Neural progenitor cell (in vitro differentiated cells): ENCODE data around the gene EP400. TPM values are rescaled to one million over a fixed set of nuclear protein-coding genes. Genes with fewer than 3 reads are reported as not detected.

Source experiments
- DNase-seq: peaks from one replicate; pipeline ENCODE4 v3.0.0-alpha.2; 2016; ENCODE audit warnings: low spot score
- H2AFZ ChIP-seq: fragments of 200-600 bp; sonication (generic); replicated peaks from 2 replicates; pipeline ENCODE4 v1.6.1; 2016; ENCODE audit warnings: antibody characterized with exemption
- H3F3A ChIP-seq: fragments of 200-600 bp; sonication (generic); 2 replicates; pipeline ENCODE4 v1.6.1; 2016; ENCODE audit warnings: antibody characterized with exemption, low read depth
- H3K27ac ChIP-seq: fragments of 200-600 bp; sonication (generic); 2 replicates; pipeline ENCODE4 v1.5.1; 2016; ENCODE audit warnings: mild to moderate bottlenecking
- H3K27me3 ChIP-seq: fragments of 200-600 bp; sonication (generic); 2 replicates; pipeline ENCODE4 v1.6.1; 2016; ENCODE audit warnings: mild to moderate bottlenecking, moderate library complexity
- H3K36me3 ChIP-seq: fragments of 200-600 bp; sonication (generic); 2 replicates; pipeline ENCODE4 v1.5.1; 2016
- H3K4me1 ChIP-seq: fragments of 200-600 bp; sonication (generic); 2 replicates; pipeline ENCODE4 v1.6.1; 2016; ENCODE audit warnings: mixed run types
- H3K4me2 ChIP-seq: fragments of 200-600 bp; sonication (generic); 2 replicates; pipeline ENCODE4 v1.6.1; 2016
- H3K4me3 ChIP-seq: fragments of 200-600 bp; sonication (generic); 2 replicates; pipeline ENCODE4 v1.5.1; 2016
- H3K79me2 ChIP-seq: fragments of 200-600 bp; sonication (generic); 2 replicates; pipeline ENCODE4 v1.6.1; 2016; ENCODE audit warnings: low read depth
- H3K9ac ChIP-seq: fragments of 200-600 bp; sonication (generic); 2 replicates; pipeline ENCODE4 v1.6.1; 2016
- H3K9me3 ChIP-seq: fragments of 200-600 bp; sonication (generic); 2 replicates; pipeline ENCODE4 v1.5.1; 2016; ENCODE audit warnings: low read depth
- H4K20me1 ChIP-seq: fragments of 200-600 bp; sonication (generic); 2 replicates; pipeline ENCODE4 v1.6.1; 2016; ENCODE audit warnings: low read depth
- H3K27ac Mint-ChIP-seq: 3 replicates; pipeline ENCODE4 v1.8.0; 2021; ENCODE audit warnings: mixed read lengths
- H3K27me3 Mint-ChIP-seq: 2 replicates; pipeline ENCODE4 v1.8.0; 2022; ENCODE audit warnings: low read depth, mild to moderate bottlenecking, inconsistent platforms, moderate library complexity, mixed read lengths; ENCODE audit not compliant: insufficient read depth
- H3K36me3 Mint-ChIP-seq: 3 replicates; pipeline ENCODE4 v1.8.0; 2021; ENCODE audit warnings: mixed read lengths
- H3K4me1 Mint-ChIP-seq: 3 replicates; pipeline ENCODE4 v1.8.0; 2021; ENCODE audit warnings: mixed read lengths
- H3K4me3 Mint-ChIP-seq: 3 replicates; pipeline ENCODE4 v1.8.0; 2021; ENCODE audit warnings: mild to moderate bottlenecking, moderate library complexity, mixed read lengths
- H3K9me3 Mint-ChIP-seq: 3 replicates; pipeline ENCODE4 v1.8.0; 2020; ENCODE audit warnings: mixed read lengths
- CTCF ChIP-seq: fragments of 200-600 bp; sonication (generic); IDR thresholded peaks from 2 replicates; pipeline ENCODE4 v1.5.1; 2017; ENCODE audit warnings: antibody characterized with exemption, mild to moderate bottlenecking
- EZH2 ChIP-seq: fragments of 200-600 bp; sonication (generic); IDR thresholded peaks from 2 replicates; pipeline ENCODE4 v1.6.1; 2017; ENCODE audit warnings: antibody characterized with exemption, mild to moderate bottlenecking, moderate library complexity
- EZH2phosphoT487 ChIP-seq: fragments of 200-600 bp; sonication (generic); IDR thresholded peaks from 2 replicates; pipeline ENCODE4 v1.6.1; 2017; ENCODE audit warnings: antibody characterized with exemption
- total RNA-seq: library from RNA; depleted of rRNA; stranded (reverse); fragments of >200 nt; gene quantifications from 2 replicates; pipeline ENCODE4 v1.2.3, GENCODE V29; 2015; ENCODE audit warnings: low replicate concordance

EP400 gene
- total RNA-seq, 1 donor from 2014 or later: 16.3 TPM

DNA sequence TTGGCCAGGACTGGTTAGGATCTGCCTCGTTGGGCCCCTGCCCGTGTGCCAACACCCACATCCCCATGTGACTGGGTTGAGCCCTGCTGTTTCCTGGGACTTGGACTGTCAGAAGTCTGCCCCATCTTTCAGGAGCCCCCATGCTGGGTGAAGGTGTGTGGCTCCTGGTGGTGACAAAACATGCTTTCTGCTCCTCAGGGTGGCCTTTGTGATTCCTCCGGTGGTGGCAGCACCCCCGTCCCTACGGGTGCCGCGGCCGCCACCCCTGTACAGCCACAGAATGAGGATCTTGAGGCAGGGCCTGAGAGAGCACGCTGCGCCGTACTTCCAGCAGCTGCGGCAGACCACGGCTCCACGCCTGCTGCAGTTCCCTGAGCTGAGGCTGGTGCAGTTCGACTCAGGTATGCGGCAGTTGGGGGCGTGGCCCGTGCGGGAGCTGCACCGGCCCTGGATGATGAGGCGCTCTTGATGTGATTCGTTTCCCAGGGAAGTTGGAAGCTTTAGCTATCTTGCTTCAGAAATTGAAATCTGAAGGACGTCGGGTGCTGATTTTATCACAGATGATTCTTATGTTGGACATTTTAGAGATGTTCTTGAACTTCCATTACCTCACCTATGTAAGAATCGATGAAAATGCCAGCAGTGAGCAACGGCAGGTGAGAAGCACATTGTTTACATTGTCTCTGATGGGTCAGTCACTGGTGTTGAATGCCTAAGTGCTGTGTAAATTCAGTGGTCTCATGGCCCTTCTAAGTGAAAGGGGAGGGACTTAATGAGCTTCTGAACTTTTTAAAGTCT lies 80.0 kb downstream of the EP400 start:
- Mint-ChIP-seq H3K4me3 (no peak overlapping the region), H3K9me3 (no peaks in the 10 kb centered on the region), H3K4me1 (no peaks in the 10 kb centered on the region), H3K27ac (no peak overlapping the region), H3K27me3 (no peaks in the 10 kb centered on the region), H3K36me3 (peaks cover 36% of the 10 kb centered on the region)
- Histone ChIP-seq H3K4me1 (no peaks in the 10 kb centered on the region), H3F3A (no peaks in the 10 kb centered on the region), H3K27me3 (no peaks in the 10 kb centered on the region), H3K9me3 (no peaks in the 10 kb centered on the region), H3K4me2 (no peak overlapping the region), H3K27ac (no peak overlapping the region), H2AFZ (no peak overlapping the region), H3K9ac (no peak overlapping the region), H3K36me3 (no peaks in the 10 kb centered on the region), H3K4me3 (no peak overlapping the region), H4K20me1 (peaks cover 5% of the 10 kb centered on the region), H3K79me2 (no peaks in the 10 kb centered on the region)
- no peak for TF ChIP-seq EZH2phosphoT487
- no peak for TF ChIP-seq CTCF
- DNase-seq: no peak

- Mint-ChIP-seq H3K4me3 (no peak overlapping the region), H3K4me1 (no peaks in the 10 kb centered on the region), H3K27ac (no peak overlapping the region), H3K27me3 (no peaks in the 10 kb centered on the region), H3K36me3 (peaks cover 35% of the 10 kb centered on the region), H3K9me3 (no peaks in the 10 kb centered on the region)
- Histone ChIP-seq H3K4me1 (no peaks in the 10 kb centered on the region), H3K4me2 (no peak overlapping the region), H3K79me2 (no peaks in the 10 kb centered on the region), H4K20me1 (peaks cover 5% of the 10 kb centered on the region), H3K27ac (no peak overlapping the region), H3F3A (no peaks in the 10 kb centered on the region), H3K4me3 (no peak overlapping the region), H3K9me3 (no peaks in the 10 kb centered on the region), H3K27me3 (no peaks in the 10 kb centered on the region), H2AFZ (no peak overlapping the region), H3K9ac (no peak overlapping the region), H3K36me3 (no peaks in the 10 kb centered on the region)
- no peak for DNase-seq
- TF ChIP-seq EZH2phosphoT487 (no peak), CTCF (no peak), EZH2 (no peak)
These were observed 80.8 kb downstream of the EP400 start for GRCh38 chr12:132030367-132031038.

DNA sequence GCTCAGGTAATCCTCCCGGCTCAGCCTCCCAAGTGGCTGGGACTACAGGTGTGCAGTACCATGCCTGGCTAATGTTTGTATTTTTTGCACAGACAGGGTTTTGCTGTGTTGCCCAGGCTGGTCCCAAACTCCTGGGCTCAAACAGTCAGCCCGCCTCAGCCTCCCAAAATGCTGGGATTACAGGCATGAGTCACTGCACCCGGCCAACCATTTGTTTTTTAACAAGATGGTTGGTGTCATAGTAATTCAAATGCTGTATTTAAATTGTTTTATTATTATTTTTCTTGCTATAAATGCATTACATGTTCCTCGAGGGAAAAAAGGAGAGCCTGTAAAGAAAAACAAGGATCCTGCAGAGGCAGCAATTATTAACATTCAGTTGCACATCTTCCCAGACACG lies 83.9 kb downstream of the EP400 start:
- Histone ChIP-seq H3K9me3 (no peaks in the 10 kb centered on the region), H3K79me2 (no peaks in the 10 kb centered on the region), H3K36me3 (no peaks in the 10 kb centered on the region), H3K9ac (no peak overlapping the region), H3K27me3 (no peaks in the 10 kb centered on the region), H3K4me2 (no peak overlapping the region), H3K27ac (no peak overlapping the region), H3K4me3 (no peak overlapping the region), H4K20me1 (peaks cover 9% of the 10 kb centered on the region), H2AFZ (no peak overlapping the region), H3K4me1 (no peaks in the 10 kb centered on the region), H3F3A (no peaks in the 10 kb centered on the region)
- Mint-ChIP-seq H3K27ac (no peak overlapping the region), H3K4me3 (no peak overlapping the region), H3K9me3 (no peaks in the 10 kb centered on the region), H3K36me3 (peaks cover 50% of the 10 kb centered on the region), H3K27me3 (peaks cover 2% of the 10 kb centered on the region), H3K4me1 (no peaks in the 10 kb centered on the region)
- DNase-seq: no peak
- TF ChIP-seq EZH2phosphoT487 (no peak), CTCF (no peak), EZH2 (no peak)
